Prostate gland (tissue), 2 donors: ENCODE data around the gene CLCF1. TPM values are rescaled to one million over a fixed set of nuclear protein-coding genes. Genes with fewer than 3 reads are reported as not detected.

Source experiments
- DNase-seq: peaks from one replicate; pipeline ENCODE4 v3.0.0-alpha.2; 2019; ENCODE audit warnings: low spot score
- H3K27ac ChIP-seq, 2 donors: fragments of 200-600 bp; sonication (generic); 2 replicates each; pipeline ENCODE4 v1.5.1; 2017 to 2019
- H3K27me3 ChIP-seq: fragments of 200-600 bp; sonication (generic); replicated peaks from 2 replicates; pipeline ENCODE4 v1.5.1; 2019; ENCODE audit not compliant: insufficient read depth
- H3K36me3 ChIP-seq, 2 donors: fragments of 200-600 bp; sonication (generic); 1 replicate in 1 of 2; 2 replicates in 1 of 2; pipeline versions ENCODE4 v1.5.1 to v1.8.1; 2017 to 2019
- H3K4me1 ChIP-seq: fragments of 200-600 bp; sonication (generic); replicated peaks from 2 replicates; pipeline ENCODE4 v1.5.1; 2019
- H3K4me3 ChIP-seq, 2 donors: fragments of 200-600 bp; sonication (generic); 2 replicates each; pipeline ENCODE4 v1.5.1; 2017 to 2019
- H3K9me3 ChIP-seq: fragments of 200-600 bp; sonication (generic); 2 replicates; pipeline ENCODE4 v1.5.1; 2017
- CTCF ChIP-seq, 4 experiments: fragments of 200-600 bp in 2 of 4; fragments of 450-650 bp in 2 of 4; sonication (generic) in 2 of 4; IDR thresholded peaks; 1 replicate in 3 of 4; 2 replicates in 1 of 4; pipeline ENCODE4 v1.5.1; 2016 to 2019; ENCODE audit warnings: antibody characterized with exemption in 4 of 4, mild to moderate bottlenecking in 2 of 4, moderate library complexity in 2 of 4
- POLR2A ChIP-seq: fragments of 450-650 bp; IDR thresholded peaks from one replicate; pipeline ENCODE4 v1.6.1; 2016; ENCODE audit warnings: antibody characterized with exemption, mild to moderate bottlenecking
- POLR2AphosphoS5 ChIP-seq: sonication (generic); formaldehyde crosslinking; IDR thresholded peaks from one replicate; pipeline ENCODE4 v1.6.1; 2017; ENCODE audit warnings: antibody characterized with exemption
- WGBS: methylation state at CpG from one replicate; pipeline ENCODE4 v1.1.5; 2018; 5-methylcytosine and 5-hydroxymethylcytosine counted together
- intact Hi-C: fragments of 100-400 bp; cut with DNase I; formaldehyde crosslinking; loops from one replicate; pipeline ENCODE4 v1.14.2; 2022
- total RNA-seq, 2 donors: library from RNA; depleted of rRNA; stranded (reverse); fragments of >200 nt; gene quantifications; one replicate each; pipeline ENCODE4 v1.1.0, GENCODE V29; 2016

The CLCF1 gene
- total RNA-seq, 2 donors from 2014 or later, result 2.5 to 2.6 TPM

- intact Hi-C loops, result loop anchor here (1.0 to 10.0 kb wide), 2 partner anchors 26 to 149 kb away; partner anchors contain the start of genes CDK2AP2 and PITPNM1
- H3K4me1 ChIP-seq, result peaks cover 25% of the 10 kb centered on the region
- no peak for DNase-seq
- WGBS, result 71% methylated on average over 4 of the region's 4 CpGs
- H3K9me3 ChIP-seq, result no peaks in the 10 kb centered on the region
- no peak overlapping the region for H3K4me3 ChIP-seq
- H3K27me3 ChIP-seq, result no peaks in the 10 kb centered on the region
- H3K36me3 ChIP-seq, result no peaks in the 10 kb centered on the region
- peak overlapping the region; percentile 99 to 100 for H3K27ac ChIP-seq
- TF ChIP-seq POLR2A, result no peak
Observed at GRCh38 chr11:67355794-67356386, 17.5 kb downstream of the CLCF1 start.

- DNase-seq, result no peak
- peaks cover 25% of the 10 kb centered on the region for H3K4me1 ChIP-seq
- H3K27ac ChIP-seq, result peak overlapping the region; percentile 99 to 100
- H3K4me3 ChIP-seq, result no peak overlapping the region
- TF ChIP-seq POLR2AphosphoS5, result no peak
- no peak for TF ChIP-seq POLR2A
- intact Hi-C loops, result loop anchor here (10.0 kb wide), 1 partner anchor 150 kb away; the partner anchor contains the start of genes CDK2AP2 and PITPNM1
- 60% methylated on average over 11 of the region's 11 CpGs for WGBS
- no peaks in the 10 kb centered on the region for H3K9me3 ChIP-seq
- no peaks in the 10 kb centered on the region for H3K27me3 ChIP-seq
- no peaks in the 10 kb centered on the region for H3K36me3 ChIP-seq
Observed at GRCh38 chr11:67355023-67355793, 18.2 kb downstream of the CLCF1 start.

- Histone ChIP-seq H3K36me3 (no peaks in the 10 kb centered on the region), H3K9me3 (no peaks in the 10 kb centered on the region), H3K27me3 (no peaks in the 10 kb centered on the region), H3K4me1 (peaks cover 25% of the 10 kb centered on the region), H3K4me3 (peak overlapping the region; percentile 76 to 81), H3K27ac (peak overlapping the region; percentile 99 to 100)
- 26% methylated on average over 8 of the region's 8 CpGs for WGBS
- DNase-seq, result no peak
- intact Hi-C loops, result loop anchor here (10.0 kb wide), 1 partner anchor 150 kb away; the partner anchor contains the start of genes CDK2AP2 and PITPNM1
- TF ChIP-seq POLR2AphosphoS5, result no peak
- TF ChIP-seq POLR2A, result no peak
- TF ChIP-seq CTCF (IDR thresholded peaks at IDR 0.05), result no peak
Observed at GRCh38 chr11:67354075-67355022, 19.0 kb downstream of the CLCF1 start.

- TF ChIP-seq CTCF (IDR thresholded peaks at IDR 0.05), result no peak
- peak; percentile 93 for TF ChIP-seq POLR2AphosphoS5
- peak; percentile 95 for TF ChIP-seq POLR2A
- peak; percentile 98 for DNase-seq
- Histone ChIP-seq H3K9me3 (no peaks in the 10 kb centered on the region), H3K4me1 (peaks cover 25% of the 10 kb centered on the region), H3K27me3 (no peaks in the 10 kb centered on the region), H3K36me3 (no peaks in the 10 kb centered on the region), H3K27ac (peak within 1 kb of the TSS; percentile 99 to 100), H3K4me3 (peak within 1 kb of the TSS; percentile 76 to 81)
- intact Hi-C loops, result loop anchor here (2.0 to 10.0 kb wide), 2 partner anchors 21 to 151 kb away; partner anchors contain the start of genes CDK2AP2 and PITPNM1
- 1% methylated on average over 35 of the region's 37 CpGs for WGBS
Observed at GRCh38 chr11:67353317-67354074, 19.9 kb downstream of the CLCF1 start, which contains the start of gene POLD4. Gene POLD4, minus strand, starts transcription at chr11:67353546. Its CDS starts 147 bp downstream, at chr11:67353399.
